Measurements from ENCODE around the gene KIF6.

Gene KIF6

DNA sequence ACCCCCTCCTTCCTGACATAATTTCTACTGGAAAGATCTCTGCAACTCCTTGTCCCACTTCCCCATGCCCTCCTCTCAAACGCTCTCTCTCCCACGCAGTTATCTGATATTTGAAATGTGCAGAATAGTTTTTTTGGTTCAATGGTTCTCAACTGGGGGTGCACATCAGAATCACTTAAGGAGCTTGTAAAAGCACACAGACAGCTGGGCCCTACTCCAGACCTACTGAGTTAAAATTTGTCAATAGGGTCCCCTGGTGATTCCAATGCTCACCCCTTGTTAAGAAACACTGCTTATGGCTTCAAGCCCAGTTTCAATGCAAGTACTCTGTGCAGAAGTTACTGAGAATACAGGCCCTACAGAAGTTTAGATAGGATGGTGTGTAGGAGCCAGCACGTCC lies 357.5 kb downstream of the KIF6 start:
- DNase-seq: no peak

DNA sequence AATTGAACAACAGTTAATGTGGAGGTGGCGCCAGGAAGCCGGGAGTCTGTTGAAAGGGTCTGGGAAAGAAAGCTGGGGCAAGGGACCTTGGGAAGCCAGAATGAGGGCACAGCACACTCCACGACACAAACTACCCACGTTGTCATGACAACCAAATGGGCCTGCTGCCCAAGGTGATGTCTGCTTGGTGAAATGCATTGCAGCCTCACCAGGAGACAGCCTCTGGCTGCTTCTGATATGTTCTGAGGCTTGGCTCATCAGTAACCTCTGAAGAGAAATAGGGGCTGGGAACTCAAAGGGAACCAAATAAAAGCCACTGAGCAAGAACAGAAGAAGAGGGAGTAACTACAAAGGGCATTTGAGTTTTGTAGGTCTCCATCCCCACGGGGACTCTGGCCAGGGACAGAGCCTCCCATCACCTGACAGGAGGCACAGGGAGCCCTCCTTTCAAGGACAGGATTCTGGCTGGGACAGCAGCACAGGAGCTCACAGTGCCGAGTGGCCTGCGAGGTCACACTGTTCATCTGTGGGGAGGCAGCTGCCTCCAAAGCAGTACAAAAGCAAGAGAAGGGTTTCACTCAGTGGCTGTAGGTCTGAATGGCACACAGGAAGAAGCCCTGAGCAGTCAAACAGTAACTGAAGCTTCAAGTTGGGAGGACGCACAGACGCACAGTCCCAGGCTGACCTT lies 358.1 kb downstream of the KIF6 start:
- DNase-seq: no peak

DNA sequence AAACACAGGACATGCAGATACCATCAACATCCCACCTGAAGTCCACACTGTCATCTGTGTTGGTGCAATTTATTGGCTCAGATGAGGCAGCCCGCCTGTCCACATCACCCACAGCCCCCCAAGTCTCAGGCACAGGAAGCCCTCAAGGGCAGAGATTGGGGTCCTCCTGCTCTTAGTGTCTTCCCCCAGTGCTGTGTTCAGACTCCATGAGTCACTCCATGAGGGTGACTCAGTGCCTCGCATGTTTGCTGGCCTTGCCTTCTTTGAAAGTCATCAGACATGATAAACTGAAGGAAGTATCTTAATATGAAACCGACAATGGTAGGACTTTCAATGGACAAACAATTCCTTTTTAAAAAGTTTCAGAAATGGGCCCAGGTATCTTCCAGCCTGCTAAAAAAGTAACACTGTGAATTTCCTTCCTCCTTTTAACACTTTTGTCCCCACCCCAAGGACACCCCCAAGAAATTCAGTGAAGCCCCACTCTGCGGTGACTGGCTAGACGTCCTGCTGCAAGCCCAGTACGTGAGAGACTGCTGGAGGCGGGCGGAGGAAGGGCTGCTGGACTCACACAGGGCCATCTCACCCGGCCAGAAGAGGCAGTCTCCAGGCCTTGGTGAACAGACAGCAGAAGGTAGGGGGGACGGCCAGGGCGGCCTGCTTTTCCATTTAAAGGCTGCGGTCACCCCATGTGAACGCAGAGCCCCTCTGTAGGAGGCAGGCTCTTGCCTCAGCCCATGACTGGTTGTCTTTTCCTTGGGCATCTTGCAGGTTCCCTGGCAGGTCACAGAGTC lies 359.7 kb downstream of the KIF6 start:
- DNase-seq: no peak

DNA sequence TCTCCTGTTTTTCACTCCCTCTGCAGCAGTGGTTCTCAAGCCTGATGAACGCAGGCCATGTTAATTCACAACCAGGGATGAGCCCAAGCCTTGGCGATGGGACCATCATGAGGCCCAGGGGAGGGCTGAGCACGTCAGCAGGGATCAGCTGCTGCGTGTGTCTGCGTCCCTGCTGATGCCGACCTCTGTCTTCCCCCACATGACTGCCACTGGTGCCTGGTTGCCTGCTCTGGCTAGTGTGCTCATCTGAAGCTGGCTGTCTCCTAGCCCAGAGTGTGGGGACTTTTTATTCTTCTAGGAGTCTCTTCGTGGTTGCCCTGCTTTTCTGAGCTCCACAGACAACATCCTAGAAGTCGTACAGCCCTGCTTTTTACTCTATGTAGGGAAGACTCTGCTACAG lies 361.9 kb downstream of the KIF6 start:
- DNase-seq: no peak

DNA sequence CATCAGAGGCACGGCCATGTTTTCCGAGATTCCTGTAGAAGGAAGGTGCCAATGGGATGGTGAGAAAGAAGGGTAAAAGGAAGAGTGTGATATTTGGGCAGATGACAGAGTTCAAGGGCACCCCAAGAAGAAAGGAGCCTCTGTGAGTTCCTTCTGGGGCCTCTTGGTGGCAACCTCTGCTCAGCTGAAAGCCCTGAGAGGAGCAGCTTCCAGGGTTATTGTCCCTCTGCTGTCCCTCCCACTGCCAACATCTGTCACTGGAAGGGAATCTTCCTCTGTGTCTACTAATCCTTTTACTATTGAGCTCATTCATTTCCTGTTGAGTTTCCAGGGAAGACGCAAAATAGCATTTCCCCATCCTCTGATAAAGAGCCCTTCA lies 362.7 kb downstream of the KIF6 start:
- peak; percentile 10 for DNase-seq

DNA sequence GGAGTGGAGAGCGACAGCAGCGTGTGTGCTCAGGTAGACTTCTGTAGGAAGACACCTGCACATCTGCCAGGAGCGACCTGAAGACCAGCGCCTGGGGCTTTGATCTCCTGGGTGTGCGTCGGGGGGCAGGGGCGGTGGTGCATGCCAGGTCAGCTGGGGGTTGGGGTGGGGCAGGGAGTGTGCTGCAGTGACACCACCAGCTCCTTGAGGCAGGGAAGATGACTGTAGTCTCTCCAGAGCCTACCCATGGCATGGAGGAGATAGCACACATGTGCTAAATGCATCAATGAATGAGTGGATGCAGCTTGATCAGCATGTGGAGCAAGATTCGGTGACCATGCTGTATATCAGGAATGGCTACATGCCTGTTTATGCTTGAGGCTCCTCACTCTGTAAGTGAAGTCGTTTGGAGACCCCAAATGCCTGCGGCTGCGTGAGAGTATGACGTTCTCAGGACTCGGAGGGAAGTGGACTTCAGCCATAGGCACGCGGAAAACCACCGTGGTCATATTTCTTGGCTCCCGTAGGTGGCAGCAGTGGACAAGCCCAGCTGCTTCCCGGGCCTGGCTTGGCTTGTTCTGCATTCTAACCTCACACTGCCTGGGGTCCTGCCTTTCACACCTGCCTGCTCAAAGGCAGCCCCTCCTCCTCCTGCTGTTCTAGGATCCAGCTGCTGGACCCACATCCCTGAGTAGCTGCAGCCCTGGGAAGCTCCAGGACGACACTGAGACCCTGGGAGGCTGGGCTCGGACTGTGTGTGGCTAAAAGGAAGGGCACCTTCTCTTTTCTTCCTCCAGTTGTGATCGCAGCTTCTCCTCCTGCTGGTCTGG lies 363.3 kb downstream of the KIF6 start:
- DNase-seq: peak; percentile 74

DNA sequence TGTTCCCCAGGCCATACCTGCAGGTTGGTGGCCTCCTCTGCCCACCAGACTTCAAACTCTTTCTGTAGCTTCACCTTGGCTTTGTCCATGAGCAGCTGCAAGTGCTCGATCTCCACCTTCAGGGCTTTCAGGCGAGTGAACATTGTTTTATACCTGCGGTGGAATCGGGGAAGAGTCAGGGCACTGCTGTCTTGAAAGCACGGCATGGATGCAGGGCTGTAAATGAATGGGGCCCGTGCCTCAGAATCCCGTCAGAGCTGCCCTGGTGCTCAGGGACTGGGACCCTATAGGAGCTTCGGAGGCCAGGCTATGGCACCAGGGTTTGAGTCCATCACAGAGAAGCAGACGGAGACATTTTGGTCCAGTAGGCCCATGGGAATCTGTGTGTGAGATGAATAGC lies 364.8 kb downstream of the KIF6 start:
- DNase-seq: no peak

DNA sequence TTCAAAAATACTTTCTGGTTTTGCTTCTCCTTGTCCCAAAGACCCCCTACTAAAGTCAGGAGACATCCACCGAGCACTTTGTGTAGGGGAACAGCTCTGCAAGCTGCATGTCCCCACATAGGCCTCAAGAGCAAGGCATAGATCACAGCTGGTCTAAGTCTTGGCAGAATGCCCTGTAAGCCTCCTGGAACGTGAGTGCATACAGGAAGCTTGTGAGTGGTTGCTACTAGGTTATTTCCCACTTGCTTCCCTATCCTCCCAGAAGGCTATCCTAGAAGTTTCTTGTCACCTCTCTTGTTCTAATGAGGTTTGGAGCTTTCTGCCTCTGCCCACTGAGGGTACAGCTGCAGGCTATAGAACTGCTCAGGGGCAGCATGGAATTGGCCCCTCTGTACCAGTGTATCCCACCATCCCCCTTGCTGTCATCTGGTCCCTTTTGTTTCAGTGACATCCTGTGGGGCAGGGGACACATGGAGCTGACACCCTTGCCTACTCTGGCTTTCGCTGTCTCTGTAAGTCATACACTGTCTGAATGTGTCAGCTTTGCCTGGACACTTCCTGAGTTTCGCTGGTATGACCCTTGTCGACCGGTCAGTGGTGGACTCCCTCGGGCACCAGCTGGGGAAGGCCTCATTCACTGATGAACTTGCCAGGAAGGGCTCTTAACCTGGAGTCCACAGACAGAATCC lies 367.1 kb downstream of the KIF6 start:
- DNase-seq: peak; percentile 5

DNA sequence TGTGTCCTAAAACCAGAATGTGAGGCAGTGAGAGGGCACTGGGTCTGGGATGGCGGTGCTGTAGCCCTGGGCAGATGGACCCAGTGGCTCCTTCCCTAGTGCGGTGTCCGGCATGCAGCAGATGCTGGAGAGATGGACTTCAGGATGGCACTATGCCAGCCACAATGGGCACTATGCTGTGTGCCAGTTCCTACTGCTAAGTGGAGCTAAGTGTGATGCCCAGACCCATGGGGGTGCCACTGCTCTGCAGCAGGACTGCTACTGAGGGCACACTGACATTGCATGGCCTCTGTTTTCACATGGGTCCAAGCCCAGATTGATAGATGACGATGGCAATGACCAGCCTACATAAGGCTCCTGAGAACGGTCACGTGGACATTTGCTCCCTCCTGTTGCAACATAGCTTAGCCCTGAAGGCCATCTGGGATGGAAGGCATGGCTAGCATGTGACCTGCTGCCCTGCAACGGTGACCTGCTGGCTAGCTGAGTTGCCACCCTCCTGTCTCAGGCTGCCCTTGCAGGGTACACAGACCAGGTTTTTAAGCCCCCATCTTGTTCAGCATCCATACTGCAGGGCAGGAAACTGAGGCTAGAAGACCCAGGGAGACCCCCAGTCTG lies 371.4 kb downstream of the KIF6 start:
- DNase-seq: no peak

DNA sequence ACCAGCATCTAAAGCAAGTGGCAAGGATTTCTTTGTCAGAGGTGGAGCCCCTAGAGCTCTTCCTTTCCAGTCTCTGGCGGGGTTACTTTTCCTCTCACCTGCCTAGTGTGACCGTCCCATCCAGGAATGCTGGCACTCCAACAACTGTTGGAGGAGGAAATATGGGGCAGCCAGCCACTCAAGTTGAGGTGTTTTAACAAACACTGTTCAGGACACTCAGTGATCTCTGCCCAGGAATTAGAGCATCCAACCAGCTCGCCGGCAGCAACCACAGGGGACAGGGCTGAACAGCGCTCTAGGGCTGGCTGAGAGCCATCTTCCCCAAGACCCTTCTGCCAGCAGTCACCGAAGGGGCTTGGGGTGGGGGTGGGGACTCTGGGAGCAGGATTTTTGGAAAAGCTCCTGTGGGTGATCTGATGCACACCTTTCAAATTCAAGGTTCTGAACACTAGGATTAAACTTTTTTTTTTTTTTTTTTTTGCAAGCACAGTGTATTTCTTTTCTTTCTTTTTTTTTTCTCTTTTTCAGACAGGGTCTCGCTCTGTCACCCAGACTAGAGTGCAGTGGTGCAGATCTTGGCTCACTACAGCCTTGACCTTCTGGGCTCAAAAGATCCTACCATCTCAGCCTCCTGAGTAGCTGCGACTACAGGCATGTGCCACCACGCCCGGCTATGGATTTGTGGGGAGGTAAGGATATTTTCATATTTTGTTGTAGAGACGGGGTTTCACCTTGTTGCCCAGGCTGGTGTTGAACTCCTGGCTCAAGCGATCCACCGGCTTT lies 374.3 kb downstream of the KIF6 start:
- DNase-seq: no peak

DNA sequence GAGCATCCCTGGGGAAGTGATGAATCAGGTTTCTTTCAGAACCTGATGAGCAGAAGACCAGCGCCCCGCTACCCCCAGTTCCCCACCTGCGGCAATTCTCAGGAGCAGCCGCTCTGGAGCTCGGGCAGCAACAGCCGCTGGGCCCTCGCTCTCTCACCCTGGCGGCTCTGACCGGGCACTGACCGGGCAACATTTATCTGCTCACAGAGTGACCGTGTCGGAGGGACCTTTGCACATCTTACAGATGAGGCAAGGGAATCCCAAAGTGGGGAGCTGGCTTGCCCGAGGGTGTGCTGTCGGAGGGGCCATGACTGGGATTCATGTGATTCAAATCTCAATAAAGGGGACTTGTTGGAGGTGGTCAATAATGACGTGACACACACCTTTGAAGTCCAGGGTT lies 376.5 kb downstream of the KIF6 start:
- no peak for DNase-seq

DNA sequence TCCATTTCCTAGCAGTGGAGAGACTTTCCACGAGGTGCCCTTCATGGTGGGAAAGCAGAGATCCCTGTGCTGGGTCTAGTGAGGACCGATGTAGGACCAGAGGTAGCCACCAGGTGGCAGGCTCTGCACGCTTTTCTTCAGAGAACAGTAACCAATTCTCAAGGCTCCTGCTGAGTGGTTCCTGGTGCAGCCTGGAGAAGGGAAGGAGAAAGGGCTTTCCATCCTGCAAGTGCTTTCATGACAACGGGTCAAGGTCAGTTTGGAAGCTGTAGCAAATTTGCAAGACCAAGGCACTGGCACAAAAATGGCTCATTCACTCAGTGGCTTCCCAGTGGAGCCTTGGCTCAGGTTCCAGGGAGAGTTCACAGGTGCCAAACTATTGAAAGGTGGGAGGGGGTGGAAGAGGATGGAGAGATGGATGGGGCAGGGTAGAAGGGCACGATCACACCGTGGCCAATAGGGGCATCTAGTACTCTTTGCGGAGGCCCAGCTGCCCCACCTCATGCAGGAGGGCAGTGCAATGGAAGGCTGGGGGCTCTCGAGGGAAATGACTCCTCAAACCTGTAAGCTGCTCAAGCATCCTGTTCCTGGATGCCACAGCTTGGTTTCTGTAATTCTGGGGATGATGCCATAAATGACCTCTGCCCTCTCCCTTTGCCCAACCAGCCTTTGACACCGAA lies 377.2 kb downstream of the KIF6 start:
- DNase-seq: peak; percentile 49

DNA sequence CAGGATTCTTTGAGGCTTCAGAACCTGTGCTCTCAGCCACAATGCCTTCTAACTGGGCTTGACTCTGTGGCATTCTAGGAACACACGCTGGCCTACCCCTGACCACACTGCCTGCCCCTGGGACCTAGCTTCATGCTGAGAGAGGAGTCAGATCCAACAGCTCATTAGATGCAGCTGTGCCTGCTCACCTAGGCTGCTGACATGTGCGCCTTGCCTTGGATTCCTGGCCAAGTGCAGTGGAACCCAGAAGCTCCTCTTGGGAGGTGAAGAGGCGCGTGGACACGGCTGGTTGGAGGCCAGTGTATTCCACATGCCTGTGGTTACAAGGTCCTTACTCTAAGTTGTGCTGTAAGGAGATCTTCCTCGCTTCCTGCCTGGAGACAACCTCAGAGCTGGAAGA lies 378.0 kb downstream of the KIF6 start:
- DNase-seq: no peak

DNA sequence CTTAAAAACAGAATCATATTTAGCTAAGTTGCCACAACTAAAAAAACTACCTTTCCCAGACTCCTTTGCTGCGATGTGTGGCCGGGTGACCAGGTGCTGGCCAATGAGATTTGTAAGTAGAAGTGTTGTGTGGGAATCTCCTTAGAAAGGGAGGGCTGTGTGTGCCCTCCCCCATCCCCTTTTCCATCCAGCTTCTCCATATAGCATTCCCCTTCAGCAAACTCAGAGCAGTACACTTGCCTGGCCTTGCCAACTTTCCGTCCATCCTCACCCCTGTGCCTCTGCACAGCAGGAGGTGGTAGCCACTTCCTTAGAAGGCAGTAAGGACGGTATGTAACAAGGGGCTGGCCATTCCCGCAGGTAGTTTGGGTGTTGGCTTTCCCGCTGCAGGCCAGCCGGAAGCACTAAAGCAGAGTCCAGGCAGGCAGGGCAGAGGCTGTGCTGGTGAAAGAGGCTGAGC lies 380.4 kb downstream of the KIF6 start:
- DNase-seq: no peak

DNA sequence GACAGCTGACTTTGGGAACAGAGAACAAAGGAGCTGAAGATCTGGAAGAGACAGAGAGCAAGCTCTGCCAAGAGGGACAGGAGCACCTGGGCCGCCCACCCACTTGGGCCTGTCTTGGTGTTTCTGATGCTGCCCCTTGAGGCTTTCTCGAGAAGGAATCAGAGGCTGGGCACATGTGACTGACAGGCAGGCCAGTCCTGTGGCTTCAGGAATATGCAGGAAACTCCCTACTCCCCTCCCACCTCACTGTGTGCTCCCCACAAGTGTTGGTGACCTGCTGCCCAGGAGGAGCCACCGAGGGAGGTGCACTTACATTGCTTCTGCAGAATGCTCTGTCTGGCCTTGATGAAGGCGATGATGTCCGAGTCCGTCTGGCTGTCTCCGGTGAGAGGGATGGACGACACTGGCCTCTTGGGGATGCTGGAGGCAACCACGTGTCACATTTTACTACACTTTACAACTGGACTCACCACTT lies 381.8 kb downstream of the KIF6 start:
- DNase-seq: no peak

DNA sequence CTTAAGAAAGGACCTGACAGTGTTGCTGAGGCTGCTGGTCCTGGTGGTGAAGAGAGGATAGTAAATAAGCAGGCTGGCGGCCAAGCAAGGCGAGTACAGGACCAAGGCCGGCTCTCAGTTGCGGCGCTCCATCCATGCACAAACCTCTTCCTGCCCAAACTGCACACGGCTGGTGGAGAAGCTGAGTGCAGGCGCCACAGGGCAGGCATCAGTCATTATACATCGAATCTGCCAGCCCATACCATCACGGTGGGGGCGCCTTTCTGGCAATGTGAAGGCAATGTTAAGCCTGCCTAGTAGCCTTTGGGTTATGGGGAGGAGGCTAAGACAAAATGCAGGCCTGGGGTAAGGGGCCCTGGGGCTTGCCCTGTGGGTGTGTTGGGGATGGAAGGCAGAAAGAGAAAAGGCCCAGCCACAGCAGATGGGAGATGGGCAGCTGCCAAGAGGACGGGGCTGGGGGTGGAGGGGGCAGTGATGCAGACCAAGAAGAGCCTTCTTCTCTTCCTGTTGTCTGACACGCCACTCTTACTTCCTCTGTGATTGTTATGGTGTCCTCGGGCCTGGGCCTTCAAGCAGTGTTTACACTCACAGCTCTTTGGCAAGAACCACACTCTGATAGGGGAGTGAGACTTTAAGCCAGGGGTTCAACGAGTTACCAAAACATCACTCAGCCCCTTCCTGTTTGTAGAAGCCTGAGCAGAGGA lies 382.4 kb downstream of the KIF6 start:
- peak; percentile 73 for DNase-seq

DNA sequence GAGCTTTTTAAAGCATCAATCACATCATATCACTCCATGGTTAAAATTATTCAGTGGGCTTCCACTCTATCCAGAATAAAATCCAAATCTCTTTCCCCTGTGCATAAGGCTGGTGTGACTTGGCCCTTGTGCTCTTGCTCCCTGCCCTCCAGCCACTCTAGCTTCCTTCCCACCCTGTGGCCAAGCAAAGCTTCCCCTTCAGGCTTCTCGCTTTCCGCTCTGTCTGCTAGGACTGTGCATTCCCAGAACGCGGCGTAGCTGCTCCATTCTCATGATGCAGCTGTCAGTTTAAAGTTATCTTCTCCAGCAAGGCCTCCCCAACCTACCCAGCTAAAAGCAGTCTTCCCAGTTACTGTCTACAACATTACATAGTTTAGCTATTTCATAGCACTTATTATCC lies 383.3 kb downstream of the KIF6 start:
- DNase-seq: no peak

DNA sequence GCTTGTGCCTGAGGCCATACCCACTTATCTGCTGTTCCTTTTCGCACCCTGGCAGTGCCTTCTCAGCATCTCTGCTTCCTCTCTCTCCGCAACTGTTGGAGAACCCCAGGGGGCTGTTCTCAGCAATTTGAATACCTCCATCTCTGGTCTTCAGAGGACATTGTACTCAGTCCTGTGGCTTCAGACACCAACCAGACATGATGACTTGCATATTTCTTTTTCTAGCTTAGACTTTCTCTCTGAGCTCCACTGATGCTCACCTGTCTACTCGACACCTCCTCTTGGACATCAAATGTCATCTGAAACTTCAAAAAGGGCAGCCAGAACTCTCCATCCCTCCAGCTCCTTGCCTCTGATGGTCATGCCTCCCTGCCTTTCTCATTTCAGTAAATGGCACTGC lies 383.9 kb downstream of the KIF6 start:
- no peak for DNase-seq

DNA sequence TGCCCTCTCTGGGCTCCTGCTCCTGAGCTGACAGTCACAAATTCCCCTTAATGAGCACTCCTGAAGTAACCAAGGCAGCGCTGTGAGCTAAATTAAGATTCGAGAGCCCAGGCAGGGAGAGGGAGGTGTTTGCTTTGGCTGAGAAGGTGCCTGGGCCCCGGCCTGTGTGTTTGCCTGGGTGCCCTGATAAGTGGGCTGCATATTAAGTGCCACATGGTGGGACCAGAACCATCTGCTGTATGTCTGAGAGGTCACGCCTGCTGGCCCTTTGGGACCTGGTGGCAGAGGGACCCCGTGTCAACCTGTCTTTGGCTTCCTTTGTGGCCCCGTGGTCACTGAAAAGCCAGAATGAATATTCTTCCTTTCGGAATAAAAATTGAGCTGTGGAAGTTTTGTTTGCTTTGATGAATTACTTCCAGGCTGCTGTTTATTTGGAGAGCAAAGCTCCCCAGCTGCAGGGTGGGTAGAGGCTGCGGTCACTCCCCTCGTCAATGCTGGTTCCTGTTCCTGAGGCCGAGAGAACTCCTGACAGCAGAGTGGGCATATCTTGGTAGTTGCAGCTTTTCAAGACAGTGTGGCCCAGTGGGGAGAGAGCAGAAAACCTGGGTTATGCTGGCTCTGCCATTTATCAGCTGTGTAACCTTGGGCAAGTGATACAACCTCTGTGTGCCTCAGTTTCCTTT lies 385.2 kb downstream of the KIF6 start:
- peak; percentile 57 for DNase-seq
